ENCODE measurements around the gene ZEB2.

The ZEB2 gene

DNA sequence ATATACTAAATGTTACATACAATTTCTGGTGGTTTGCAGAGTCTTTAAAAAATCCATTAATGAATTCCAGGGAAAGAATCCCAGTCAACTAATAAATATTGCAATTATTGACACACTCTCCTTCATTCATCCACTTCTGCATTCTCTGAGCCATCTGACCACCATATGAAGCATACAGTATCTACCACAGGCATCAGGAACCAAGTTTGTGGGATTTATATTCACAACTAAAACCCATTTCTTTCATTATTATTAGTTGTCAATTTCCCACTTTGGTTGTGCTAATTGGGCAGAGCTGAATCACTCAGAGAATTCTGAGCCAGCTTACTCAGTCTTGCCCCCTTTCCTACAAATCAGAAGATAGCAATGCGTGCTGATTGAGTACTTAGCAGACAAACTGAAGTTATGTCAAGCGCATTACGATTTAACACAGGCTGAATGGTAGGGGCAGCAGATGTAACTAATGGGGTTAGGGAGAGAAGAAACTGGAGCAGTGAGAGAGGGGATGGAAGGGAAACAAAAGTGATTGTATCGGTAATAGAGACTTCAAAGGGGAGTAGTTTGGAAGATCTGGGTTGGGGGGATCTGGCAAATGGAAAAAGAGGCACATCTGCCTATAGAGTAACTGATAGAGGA, 52.3 kb downstream of the ZEB2 start:
- no peak overlapping the region for H3K27ac ChIP-seq
- no peaks in the 10 kb centered on the region for H3K27me3 ChIP-seq (ENCODE audit: insufficient read depth, low read depth, severe bottlenecking)
- H3K36me3 ChIP-seq, result no peaks in the 10 kb centered on the region
- TF ChIP-seq, protein P1, sequence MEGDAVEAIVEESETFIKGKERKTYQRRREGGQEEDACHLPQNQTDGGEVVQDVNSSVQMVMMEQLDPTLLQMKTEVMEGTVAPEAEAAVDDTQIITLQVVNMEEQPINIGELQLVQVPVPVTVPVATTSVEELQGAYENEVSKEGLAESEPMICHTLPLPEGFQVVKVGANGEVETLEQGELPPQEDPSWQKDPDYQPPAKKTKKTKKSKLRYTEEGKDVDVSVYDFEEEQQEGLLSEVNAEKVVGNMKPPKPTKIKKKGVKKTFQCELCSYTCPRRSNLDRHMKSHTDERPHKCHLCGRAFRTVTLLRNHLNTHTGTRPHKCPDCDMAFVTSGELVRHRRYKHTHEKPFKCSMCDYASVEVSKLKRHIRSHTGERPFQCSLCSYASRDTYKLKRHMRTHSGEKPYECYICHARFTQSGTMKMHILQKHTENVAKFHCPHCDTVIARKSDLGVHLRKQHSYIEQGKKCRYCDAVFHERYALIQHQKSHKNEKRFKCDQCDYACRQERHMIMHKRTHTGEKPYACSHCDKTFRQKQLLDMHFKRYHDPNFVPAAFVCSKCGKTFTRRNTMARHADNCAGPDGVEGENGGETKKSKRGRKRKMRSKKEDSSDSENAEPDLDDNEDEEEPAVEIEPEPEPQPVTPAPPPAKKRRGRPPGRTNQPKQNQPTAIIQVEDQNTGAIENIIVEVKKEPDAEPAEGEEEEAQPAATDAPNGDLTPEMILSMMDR (IDR thresholded peaks at IDR 0.05; ENCODE audit: low read depth, low read length), result no peak
- DNase-seq, result no peak
- no peak overlapping the region for H3K4me3 ChIP-seq (ENCODE audit: low read depth, low read length)
- H3K9me3 ChIP-seq (ENCODE audit: severe bottlenecking), result no peaks in the 10 kb centered on the region

DNA sequence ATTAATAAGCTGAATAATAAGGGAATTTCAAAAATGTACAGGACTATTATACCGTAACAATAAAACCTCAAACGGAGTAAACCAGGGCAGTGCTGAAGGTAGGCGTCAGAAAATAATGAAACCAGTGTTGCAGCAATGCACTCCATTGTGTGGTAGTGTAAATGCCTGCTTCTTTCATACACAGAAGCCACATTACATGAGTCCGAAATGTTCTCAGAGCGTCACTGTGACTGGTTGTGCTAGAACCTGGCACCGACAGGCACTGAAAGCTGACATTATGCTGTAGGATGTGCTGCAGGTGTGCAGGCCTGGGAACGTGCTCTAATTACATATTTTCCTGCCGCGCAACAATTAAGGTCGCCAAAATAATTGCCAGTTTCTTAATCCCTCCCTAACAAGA, 53.3 kb downstream of the ZEB2 start:
- Histone ChIP-seq H3K36me3 (no peaks in the 10 kb centered on the region), H3K4me3 (ENCODE audit: low read depth, low read length) (no peak overlapping the region), H3K27me3 (ENCODE audit: insufficient read depth, low read depth, severe bottlenecking) (no peaks in the 10 kb centered on the region), H3K9me3 (ENCODE audit: severe bottlenecking) (no peaks in the 10 kb centered on the region), H3K27ac (no peak overlapping the region)
- DNase-seq, result no peak
- TF ChIP-seq, protein P1 (IDR thresholded peaks at IDR 0.05; ENCODE audit: low read depth, low read length), result no peak

DNA sequence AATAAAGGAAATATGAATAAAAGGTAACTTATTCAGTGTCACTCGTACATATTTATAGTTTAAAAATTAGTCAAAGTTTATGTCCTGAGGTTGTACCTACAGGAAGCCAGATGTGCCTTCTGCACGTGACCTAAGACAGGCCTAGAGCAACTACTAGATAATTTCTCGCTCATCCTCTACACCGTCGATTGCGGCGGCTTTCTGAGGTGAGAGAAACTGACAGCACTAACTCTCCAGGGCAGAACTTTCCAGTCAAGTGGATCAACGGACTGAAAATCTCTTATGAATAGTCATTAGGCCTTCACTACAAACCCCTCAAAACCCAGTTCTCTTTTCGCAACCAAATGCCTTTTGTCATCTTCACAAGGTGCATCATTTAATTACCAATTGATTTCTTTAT, 54.2 kb downstream of the ZEB2 start:
- H3K9me3 ChIP-seq (ENCODE audit: severe bottlenecking), result no peaks in the 10 kb centered on the region
- no peak for DNase-seq
- no peak overlapping the region for H3K4me3 ChIP-seq (ENCODE audit: low read depth, low read length)
- no peak overlapping the region for H3K27ac ChIP-seq
- TF ChIP-seq, protein P1 (IDR thresholded peaks at IDR 0.05; ENCODE audit: low read depth, low read length), result no peak
- no peaks in the 10 kb centered on the region for H3K36me3 ChIP-seq
- H3K27me3 ChIP-seq (ENCODE audit: insufficient read depth, low read depth, severe bottlenecking), result no peaks in the 10 kb centered on the region

GRCh38 chr2:144464730-144465129, 55.2 kb downstream of the ZEB2 start:
- no peak for DNase-seq
- no peak overlapping the region for H3K4me3 ChIP-seq (ENCODE audit: low read depth, low read length)
- no peaks in the 10 kb centered on the region for H3K27me3 ChIP-seq (ENCODE audit: insufficient read depth, low read depth, severe bottlenecking)
- H3K9me3 ChIP-seq (ENCODE audit: severe bottlenecking), result no peaks in the 10 kb centered on the region
- H3K36me3 ChIP-seq, result no peaks in the 10 kb centered on the region
- TF ChIP-seq, protein P1 (IDR thresholded peaks at IDR 0.05; ENCODE audit: low read depth, low read length), result no peak
- H3K27ac ChIP-seq, result no peak overlapping the region

- Histone ChIP-seq H3K36me3 (no peaks in the 10 kb centered on the region), H3K27ac (no peak overlapping the region), H3K27me3 (ENCODE audit: insufficient read depth, low read depth, severe bottlenecking) (no peaks in the 10 kb centered on the region), H3K4me3 (ENCODE audit: low read depth, low read length) (no peak overlapping the region), H3K9me3 (ENCODE audit: severe bottlenecking) (no peaks in the 10 kb centered on the region)
- DNase-seq, result no peak
- TF ChIP-seq, protein P1 (IDR thresholded peaks at IDR 0.05; ENCODE audit: low read depth, low read length), result no peak
These were observed 56.7 kb downstream of the ZEB2 start for GRCh38 chr2:144463266-144463665.

- Histone ChIP-seq H3K27ac (no peak overlapping the region), H3K9me3 (ENCODE audit: severe bottlenecking) (no peaks in the 10 kb centered on the region), H3K27me3 (ENCODE audit: insufficient read depth, low read depth, severe bottlenecking) (no peaks in the 10 kb centered on the region), H3K4me3 (ENCODE audit: low read depth, low read length) (no peak overlapping the region), H3K36me3 (no peaks in the 10 kb centered on the region)
- no peak for DNase-seq
- TF ChIP-seq, protein P1 (IDR thresholded peaks at IDR 0.05; ENCODE audit: low read depth, low read length), result no peak
These were observed 57.7 kb downstream of the ZEB2 start for GRCh38 chr2:144462266-144462665.

Measured in WERI-Rb-1 (cell line).